H9 (cell line): ENCODE data around the gene COL27A1. TPM values are rescaled to one million over a fixed set of nuclear protein-coding genes. Genes with fewer than 3 reads are reported as not detected.

Experiments used
- DNase-seq: peaks from one replicate; pipeline ENCODE4 v3.0.0-alpha.2; 2017
- H2AFZ ChIP-seq: one replicate; pipeline ENCODE4 v1.6.1; 2013; ENCODE audit warnings: mild to moderate bottlenecking, low read length, control low read depth, moderate library complexity
- H2AK5ac ChIP-seq: 2 replicates; pipeline ENCODE4 v1.6.1; 2013; ENCODE audit warnings: low read length, control low read depth, mixed read lengths; ENCODE audit not compliant: insufficient read length
- H2BK120ac ChIP-seq: one replicate; pipeline ENCODE4 v1.6.1; 2013; ENCODE audit warnings: low read depth, mild to moderate bottlenecking, low read length, control low read depth, inconsistent platforms; ENCODE audit not compliant: poor library complexity, severe bottlenecking
- H2BK12ac ChIP-seq: 2 replicates; pipeline ENCODE4 v1.6.1; 2013; ENCODE audit warnings: low read length, control low read depth, mixed read lengths, low read depth; ENCODE audit not compliant: insufficient read length
- H2BK15ac ChIP-seq: 2 replicates; pipeline ENCODE4 v1.6.1; 2013; ENCODE audit warnings: low read depth, low read length, control low read depth
- H2BK20ac ChIP-seq: one replicate; pipeline ENCODE4 v1.6.1; 2013; ENCODE audit warnings: low read depth, mild to moderate bottlenecking, low read length, control low read depth, inconsistent platforms; ENCODE audit not compliant: poor library complexity, severe bottlenecking
- H2BK5ac ChIP-seq: 2 replicates; pipeline ENCODE4 v1.6.1; 2013; ENCODE audit warnings: low read length, control low read depth, mixed read lengths; ENCODE audit not compliant: insufficient read length
- H3K14ac ChIP-seq: 2 replicates; pipeline ENCODE4 v1.6.1; 2013; ENCODE audit warnings: low read length, control low read depth; ENCODE audit not compliant: insufficient read depth
- H3K18ac ChIP-seq: 2 replicates; pipeline ENCODE4 v1.6.1; 2013; ENCODE audit warnings: low read depth, mild to moderate bottlenecking, mixed read lengths, low read length, control low read depth; ENCODE audit not compliant: insufficient read length
- H3K23ac ChIP-seq: 2 replicates; pipeline ENCODE4 v1.6.1; 2013; ENCODE audit warnings: low read length, control low read depth, mixed read lengths, low read depth; ENCODE audit not compliant: insufficient read length
- H3K23me2 ChIP-seq: 2 replicates; pipeline ENCODE4 v1.6.1; 2013; ENCODE audit warnings: low read depth, mild to moderate bottlenecking, mixed read lengths, low read length, control low read depth; ENCODE audit not compliant: insufficient read length, poor library complexity, severe bottlenecking
- H3K27ac ChIP-seq: 2 replicates; pipeline ENCODE4 v1.5.1; 2013; ENCODE audit warnings: low read length, control low read depth, mixed read lengths, low read depth; ENCODE audit not compliant: insufficient read length
- H3K27me3 ChIP-seq: 2 replicates; pipeline ENCODE4 v1.6.1; 2013; ENCODE audit warnings: low read length, control low read depth, inconsistent platforms; ENCODE audit not compliant: insufficient read depth
- H3K4ac ChIP-seq: 2 replicates; pipeline ENCODE4 v1.6.1; 2013; ENCODE audit warnings: low read depth, mild to moderate bottlenecking, control low read depth, inconsistent platforms, low read length, moderate library complexity
- H3K4me1 ChIP-seq: 2 replicates; pipeline ENCODE4 v1.6.1; 2013; ENCODE audit warnings: low read length, control low read depth, inconsistent platforms; ENCODE audit not compliant: insufficient read depth
- H3K4me2 ChIP-seq: 2 replicates; pipeline ENCODE4 v1.6.1; 2013; ENCODE audit warnings: low read length, control low read depth, mixed read lengths; ENCODE audit not compliant: insufficient read length, insufficient read depth
- H3K56ac ChIP-seq: 2 replicates; pipeline ENCODE4 v1.6.1; 2013; ENCODE audit warnings: low read depth, mild to moderate bottlenecking, mixed read lengths, low read length, control low read depth; ENCODE audit not compliant: insufficient read length
- H3K79me1 ChIP-seq: 2 replicates; pipeline ENCODE4 v1.6.1; 2013; ENCODE audit warnings: low read depth, mild to moderate bottlenecking, moderate library complexity, low read length, control low read depth, inconsistent platforms; ENCODE audit not compliant: insufficient read depth, poor library complexity, severe bottlenecking
- H3K79me2 ChIP-seq: 2 replicates; pipeline ENCODE4 v1.6.1; 2013; ENCODE audit warnings: low read length, control low read depth, inconsistent platforms; ENCODE audit not compliant: insufficient read depth
- H3K9ac ChIP-seq: 2 replicates; pipeline ENCODE4 v1.6.1; 2013; ENCODE audit warnings: low read length, control low read depth, mixed read lengths; ENCODE audit not compliant: insufficient read length; ENCODE audit errors: extremely low read depth
- H3K9me3 ChIP-seq: one replicate; pipeline ENCODE4 v1.6.1; 2013; ENCODE audit warnings: low read depth, low read length, inconsistent platforms; ENCODE audit not compliant: control insufficient read depth
- H3T11ph ChIP-seq: one replicate; pipeline ENCODE4 v1.6.1; 2013; ENCODE audit warnings: mild to moderate bottlenecking, low read length, control low read depth, inconsistent platforms
- H4K20me1 ChIP-seq: one replicate; pipeline ENCODE4 v1.6.1; 2013; ENCODE audit not compliant: control insufficient read depth, insufficient read length, insufficient read depth
- H4K5ac ChIP-seq: 2 replicates; pipeline ENCODE4 v1.6.1; 2013; ENCODE audit warnings: low read depth, mild to moderate bottlenecking, mixed read lengths, low read length, control low read depth; ENCODE audit not compliant: insufficient read length
- H4K8ac ChIP-seq: replicated peaks from 2 replicates; pipeline ENCODE4 v1.6.1; 2013; ENCODE audit warnings: low read length, control low read depth, mixed read lengths, low read depth; ENCODE audit not compliant: insufficient read length
- H4K91ac ChIP-seq: 2 replicates; pipeline ENCODE4 v1.6.1; 2013; ENCODE audit warnings: low read depth, mild to moderate bottlenecking, moderate library complexity, mixed read lengths, low read length, control low read depth; ENCODE audit not compliant: insufficient read length
- H3K27ac Mint-ChIP-seq, 3 experiments: 2 replicates in 2 of 3; 3 replicates in 1 of 3; pipeline ENCODE4 v1.8.0; 2020 to 2021; ENCODE audit warnings: mixed read lengths in 3 of 3, mild to moderate bottlenecking in 1 of 3, moderate library complexity in 1 of 3
- H3K27me3 Mint-ChIP-seq: 2 replicates; pipeline ENCODE4 v1.8.0; 2021; ENCODE audit warnings: low read depth, mild to moderate bottlenecking, moderate library complexity, mixed read lengths
- H3K36me3 Mint-ChIP-seq, 3 experiments: 2 replicates in 2 of 3; 3 replicates in 1 of 3; pipeline ENCODE4 v1.8.0; 2020 to 2021; ENCODE audit warnings: low read depth in 3 of 3, mixed read lengths in 3 of 3; ENCODE audit not compliant: insufficient read depth in 1 of 3
- H3K4me1 Mint-ChIP-seq, 2 experiments: 2 replicates each; pipeline ENCODE4 v1.8.0; 2020; ENCODE audit warnings: mixed read lengths in 2 of 2
- H3K4me3 Mint-ChIP-seq, 2 experiments: 2 replicates in 1 of 2; 3 replicates in 1 of 2; pipeline ENCODE4 v1.8.0; 2020 to 2021; ENCODE audit warnings: mild to moderate bottlenecking in 2 of 2, mixed read lengths in 2 of 2, moderate library complexity in 1 of 2
- H3K9me3 Mint-ChIP-seq, 2 experiments: 2 replicates in 1 of 2; 3 replicates in 1 of 2; pipeline ENCODE4 v1.8.0; 2020; ENCODE audit warnings: mild to moderate bottlenecking in 2 of 2, mixed read lengths in 2 of 2, moderate library complexity in 1 of 2
- WGBS: extraction: QIAGEN DNeasy Blood & Tissue Kit; methylation state at CpG from one replicate; pipeline ENCODE4 v1.1.7; 2013; ENCODE audit warnings: missing lambda C conversion rate, low lambda C conversion rate, mixed read lengths; ENCODE audit not compliant: insufficient read length; ENCODE audit errors: extremely low coverage; 5-methylcytosine and 5-hydroxymethylcytosine counted together
- total RNA-seq: library from RNA; stranded (reverse); gene quantifications from 2 replicates; pipeline ENCODE4 v1.2.1, GENCODE V29; 2021
- TF ChIP-seq, protein P1 (sequence below): fragments of 200-600 bp; sonication (generic); conservative IDR thresholded peaks from 3 replicates; pipeline ENCODE4 v1.8.0; 2021; ENCODE audit warnings: antibody characterized with exemption, mild to moderate bottlenecking

The COL27A1 gene
- total RNA-seq, 1 experiment from 2014 or later, result 17.9 TPM

DNA sequence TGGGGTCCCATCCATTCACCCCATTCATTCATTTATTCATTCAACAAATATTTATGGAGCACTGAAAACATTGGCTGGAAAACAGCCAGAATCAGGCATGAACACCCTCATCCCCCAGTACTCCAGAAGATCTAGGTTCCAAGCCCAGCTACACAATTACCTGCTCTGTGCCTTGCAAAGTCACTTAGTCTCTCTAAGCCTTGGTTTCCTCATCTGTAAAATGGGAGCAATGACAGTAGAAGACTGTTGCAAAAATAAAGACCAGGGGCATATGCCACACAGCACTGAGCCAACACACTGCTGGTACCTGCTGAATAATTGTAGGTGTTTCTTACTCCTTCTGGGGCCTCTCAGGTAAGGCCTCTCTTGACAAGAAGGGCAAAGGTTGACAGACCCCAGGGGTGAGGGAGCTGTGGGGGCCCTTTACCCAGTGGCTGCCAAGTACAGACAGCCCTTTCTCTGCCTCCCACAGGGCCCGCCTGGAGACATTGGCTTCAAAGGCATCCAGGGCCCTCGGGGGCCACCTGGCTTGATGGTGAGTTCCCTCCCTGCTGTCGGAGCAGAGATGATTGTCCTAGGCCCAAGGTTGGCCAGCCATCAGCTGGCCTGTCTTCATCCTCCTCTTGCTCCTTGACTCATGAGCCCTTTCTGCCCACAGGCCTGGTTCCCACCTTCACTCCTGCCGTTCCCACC is 145.0 kb downstream of the COL27A1 start:
- Histone ChIP-seq H3K79me1 (no peaks in the 10 kb centered on the region), H3K14ac (no peak overlapping the region), H2BK20ac (no peak overlapping the region), H3K4me1 (no peaks in the 10 kb centered on the region), H3K4ac (no peak overlapping the region), H3K9me3 (no peaks in the 10 kb centered on the region), H3K4me2 (no peak overlapping the region), H2BK5ac (no peak overlapping the region), H2AFZ (no peak overlapping the region), H2BK12ac (no peak overlapping the region), H3K23me2 (no peaks in the 10 kb centered on the region), H3K56ac (no peak overlapping the region), H4K5ac (no peak overlapping the region), H2AK5ac (no peak overlapping the region), H3K27ac (no peak overlapping the region), H3K79me2 (no peaks in the 10 kb centered on the region), H3K9ac (no peak overlapping the region), H4K20me1 (no peaks in the 10 kb centered on the region), H2BK120ac (no peak overlapping the region), H4K91ac (no peak overlapping the region), H3T11ph (no peak overlapping the region), H3K23ac (no peak overlapping the region), H2BK15ac (no peak overlapping the region), H4K8ac (no peak overlapping the region), H3K27me3 (no peaks in the 10 kb centered on the region), H3K18ac (no peak overlapping the region)
- H3K4me1 Mint-ChIP-seq, result no peaks in the 10 kb centered on the region
- no peak for DNase-seq
- TF ChIP-seq, protein P1, sequence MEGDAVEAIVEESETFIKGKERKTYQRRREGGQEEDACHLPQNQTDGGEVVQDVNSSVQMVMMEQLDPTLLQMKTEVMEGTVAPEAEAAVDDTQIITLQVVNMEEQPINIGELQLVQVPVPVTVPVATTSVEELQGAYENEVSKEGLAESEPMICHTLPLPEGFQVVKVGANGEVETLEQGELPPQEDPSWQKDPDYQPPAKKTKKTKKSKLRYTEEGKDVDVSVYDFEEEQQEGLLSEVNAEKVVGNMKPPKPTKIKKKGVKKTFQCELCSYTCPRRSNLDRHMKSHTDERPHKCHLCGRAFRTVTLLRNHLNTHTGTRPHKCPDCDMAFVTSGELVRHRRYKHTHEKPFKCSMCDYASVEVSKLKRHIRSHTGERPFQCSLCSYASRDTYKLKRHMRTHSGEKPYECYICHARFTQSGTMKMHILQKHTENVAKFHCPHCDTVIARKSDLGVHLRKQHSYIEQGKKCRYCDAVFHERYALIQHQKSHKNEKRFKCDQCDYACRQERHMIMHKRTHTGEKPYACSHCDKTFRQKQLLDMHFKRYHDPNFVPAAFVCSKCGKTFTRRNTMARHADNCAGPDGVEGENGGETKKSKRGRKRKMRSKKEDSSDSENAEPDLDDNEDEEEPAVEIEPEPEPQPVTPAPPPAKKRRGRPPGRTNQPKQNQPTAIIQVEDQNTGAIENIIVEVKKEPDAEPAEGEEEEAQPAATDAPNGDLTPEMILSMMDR, result no peak
- no peaks in the 10 kb centered on the region for H3K27me3 Mint-ChIP-seq
- peak overlapping the region in 1 of 3 experiments; percentile 87; a peak in 1 of 7 replicates for H3K27ac Mint-ChIP-seq
- H3K9me3 Mint-ChIP-seq, result peaks cover 6 to 8% of the 10 kb centered on the region in 2 experiments; a peak in 4 of 5 replicates
- WGBS, result no CpG with 5 or more reads among the region's 4 CpGs
- no peak overlapping the region for H3K4me3 Mint-ChIP-seq
- peaks cover 9 to 18% (median 10%) of the 10 kb centered on the region in 3 experiments for H3K36me3 Mint-ChIP-seq
